MG63 (cell line): Measurements from ENCODE around the gene CPA3. TPM values are rescaled to one million over a fixed set of nuclear protein-coding genes. Genes with fewer than 3 reads are reported as not detected.

Experiments
- DNase-seq: peaks from one replicate; pipeline ENCODE4 v3.0.0-alpha.2; 2020
- H3K27me3 ChIP-seq: fragments of 250-450 bp; sonication (Bioruptor Pico); 2 replicates; pipeline ENCODE4 v1.5.1; 2020; ENCODE audit warnings: mild to moderate bottlenecking, moderate library complexity
- H3K36me3 ChIP-seq: fragments of 250-450 bp; sonication (Bioruptor Pico); 2 replicates; pipeline ENCODE4 v1.5.1; 2020; ENCODE audit warnings: mild to moderate bottlenecking, moderate library complexity
- H3K4me3 ChIP-seq: fragments of 250-450 bp; sonication (Bioruptor Pico); 2 replicates; pipeline ENCODE4 v1.5.1; 2020; ENCODE audit warnings: mild to moderate bottlenecking, moderate library complexity
- H3K9me3 ChIP-seq: fragments of 250-450 bp; sonication (Bioruptor Pico); 2 replicates; pipeline ENCODE4 v1.5.1; 2020; ENCODE audit warnings: mild to moderate bottlenecking, moderate library complexity
- total RNA-seq: library from RNA; depleted of rRNA; stranded (reverse); fragments of >200 nt; shearing (Covaris generic); gene quantifications from 2 replicates; pipeline ENCODE4 v1.2.3, GENCODE V29; 2014; ENCODE audit warnings: low replicate concordance; rRNA removed

The CPA3 gene
- total RNA-seq = 1.3 TPM in 1 of 2 replicates, not detected in the other

- Histone ChIP-seq H3K27me3 (no peaks in the 10 kb centered on the region), H3K9me3 (no peaks in the 10 kb centered on the region), H3K4me3 (no peak within 1 kb of the TSS), H3K36me3 (no peaks in the 10 kb centered on the region)
- no peak for DNase-seq
Observed at GRCh38 chr3:148865049-148865448, at the start of gene CPA3. Gene CPA3 (plus strand): TSS chr3:148865296. CDS start chr3:148865308, 12 bp downstream.

DNA sequence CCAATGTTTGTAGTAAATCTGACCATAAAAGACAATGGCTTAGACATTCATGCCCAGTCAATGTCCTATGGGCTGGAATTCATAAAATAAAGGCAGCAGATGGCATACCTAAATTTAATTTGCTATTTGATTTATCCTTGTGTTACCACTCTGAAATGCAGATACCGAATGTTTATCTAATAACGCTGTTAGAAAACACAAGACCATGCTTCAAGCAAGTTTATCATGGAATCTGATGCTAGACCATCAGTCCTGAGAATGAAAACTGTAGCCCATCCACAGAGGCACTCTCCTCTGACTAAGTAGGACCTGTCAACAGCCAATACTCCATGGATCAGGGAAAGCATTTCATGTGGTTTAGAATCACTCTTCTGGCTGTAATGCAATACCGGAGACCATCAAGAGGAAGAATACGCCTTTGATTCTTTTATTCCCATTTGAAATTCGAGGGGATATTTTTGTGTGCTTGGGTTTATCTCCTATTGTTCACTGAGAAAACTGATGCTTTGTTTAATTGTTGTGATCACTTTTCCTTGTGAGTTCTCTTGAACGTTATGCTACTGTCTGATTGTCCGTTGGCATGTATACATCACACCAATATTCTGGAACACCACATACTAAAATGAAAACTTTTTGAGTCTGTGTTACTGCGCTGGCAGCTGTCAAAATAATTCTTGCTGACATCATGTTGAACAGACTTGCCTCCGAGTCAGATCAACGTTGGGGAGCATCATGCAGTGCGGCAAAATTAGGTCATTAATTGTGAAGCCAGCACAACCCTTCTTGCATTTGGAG lies 49.6 kb upstream of the CPA3 start:
- Histone ChIP-seq H3K36me3 (no peaks in the 10 kb centered on the region), H3K27me3 (0 out of 2 replicates have a peak, but pooled peaks cover 4% of the 10 kb centered on the region), H3K9me3 (no peaks in the 10 kb centered on the region), H3K4me3 (no peak overlapping the region)
- no peak for DNase-seq

GRCh38 chr3:148816427-148816826 lies 48.7 kb upstream of the CPA3 start:
- DNase-seq = no peak
- Histone ChIP-seq H3K36me3 (no peaks in the 10 kb centered on the region), H3K9me3 (no peaks in the 10 kb centered on the region), H3K4me3 (no peak overlapping the region), H3K27me3 (0 out of 2 replicates have a peak, but pooled peaks cover 4% of the 10 kb centered on the region)

GRCh38 chr3:148816981-148817525 lies 48.0 kb upstream of the CPA3 start:
- H3K27me3 ChIP-seq = 0 out of 2 replicates have a peak, but pooled peaks cover 4% of the 10 kb centered on the region
- H3K36me3 ChIP-seq = no peaks in the 10 kb centered on the region
- DNase-seq = no peak
- H3K9me3 ChIP-seq = no peaks in the 10 kb centered on the region
- no peak overlapping the region for H3K4me3 ChIP-seq

DNA sequence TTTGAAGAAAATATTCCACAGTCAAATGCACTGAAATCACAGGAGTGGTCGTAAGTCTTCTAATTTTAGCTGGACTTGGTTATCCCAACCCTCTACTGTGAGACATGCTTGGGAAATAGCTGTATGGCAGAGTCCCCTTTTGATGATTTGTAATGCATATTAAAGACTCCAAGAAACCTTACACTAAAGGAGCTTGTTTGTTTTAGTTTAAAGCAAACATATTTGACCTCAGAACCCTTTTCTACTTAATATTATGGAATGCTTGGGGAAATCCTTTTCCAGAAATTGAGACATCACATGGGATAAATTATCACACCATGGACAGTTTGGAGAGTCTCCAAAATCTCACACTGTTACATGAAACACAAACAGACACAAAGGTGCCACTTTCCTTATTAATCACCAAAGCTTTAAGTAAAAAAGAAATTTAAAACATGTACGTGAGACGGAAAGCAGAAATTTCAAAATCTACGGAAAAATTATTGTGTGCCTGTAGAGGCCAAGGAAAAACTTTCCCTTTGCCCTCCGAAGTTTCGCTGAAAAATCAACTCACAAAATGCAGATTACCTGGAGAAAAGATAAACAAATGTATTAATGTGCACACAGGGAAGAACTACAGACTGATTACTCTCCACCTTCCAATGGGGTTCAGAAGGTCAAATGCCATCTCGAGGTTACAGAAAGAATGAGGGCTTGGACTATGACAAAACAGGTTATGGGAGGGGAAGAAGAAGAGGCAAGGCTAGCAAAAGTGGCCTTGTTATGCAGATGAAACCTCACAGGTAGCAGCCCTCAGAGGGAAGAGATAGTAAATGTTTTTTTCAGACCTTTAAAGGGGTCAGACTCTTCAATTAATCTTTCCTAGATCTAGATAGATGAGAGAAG lies 44.5 kb upstream of the CPA3 start:
- H3K9me3 ChIP-seq = 0 out of 2 replicates have a peak, but pooled peaks cover 4% of the 10 kb centered on the region
- H3K36me3 ChIP-seq = no peaks in the 10 kb centered on the region
- H3K27me3 ChIP-seq = 0 out of 2 replicates have a peak, but pooled peaks cover 4% of the 10 kb centered on the region
- H3K4me3 ChIP-seq = no peak overlapping the region
- no peak for DNase-seq

GRCh38 chr3:148823026-148823425 lies 42.1 kb upstream of the CPA3 start:
- DNase-seq = no peak

DNA sequence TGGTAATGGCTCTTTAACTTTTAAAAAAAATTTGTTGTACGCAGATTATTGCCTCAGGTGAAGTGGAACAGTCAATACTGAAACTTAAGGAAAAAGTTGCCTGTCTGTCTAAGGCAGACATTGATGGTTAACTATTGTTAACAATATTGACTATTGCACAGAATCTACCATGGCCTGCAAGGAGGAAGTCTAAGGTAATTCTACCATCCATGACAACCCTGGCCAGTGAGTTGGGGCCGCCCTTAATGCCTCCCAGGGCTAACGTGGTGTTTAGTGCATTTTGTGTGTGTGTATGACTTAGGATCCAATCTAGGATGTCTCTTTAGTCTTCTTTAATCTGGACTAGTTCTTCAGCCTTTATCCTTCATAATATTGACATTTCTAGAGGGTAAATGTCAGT lies 39.6 kb upstream of the CPA3 start:
- no peak overlapping the region for H3K4me3 ChIP-seq
- H3K27me3 ChIP-seq = no peaks in the 10 kb centered on the region
- H3K9me3 ChIP-seq = 0 out of 2 replicates have a peak, but pooled peaks cover 4% of the 10 kb centered on the region
- no peaks in the 10 kb centered on the region for H3K36me3 ChIP-seq
- no peak for DNase-seq

More at GRCh38 chr3:148823026-148823425, 42.1 kb upstream of the CPA3 start:
- 0 out of 2 replicates have a peak, but pooled peaks cover under 1% of the 10 kb centered on the region for H3K27me3 ChIP-seq
- H3K36me3 ChIP-seq = no peaks in the 10 kb centered on the region
- 0 out of 2 replicates have a peak, but pooled peaks cover 4% of the 10 kb centered on the region for H3K9me3 ChIP-seq
- no peak overlapping the region for H3K4me3 ChIP-seq

GRCh38 chr3:148827585-148827984 lies 37.5 kb upstream of the CPA3 start, which contains the start of gene CPB1:
Gene CPB1 (plus strand): TSS chr3:148827811. CDS start chr3:148827824, 13 bp downstream.
- no peaks in the 10 kb centered on the region for H3K36me3 ChIP-seq
- H3K27me3 ChIP-seq = no peaks in the 10 kb centered on the region
- H3K9me3 ChIP-seq = 0 out of 2 replicates have a peak, but pooled peaks cover 2% of the 10 kb centered on the region
- H3K4me3 ChIP-seq = no peak within 1 kb of the TSS
- DNase-seq = no peak

DNA sequence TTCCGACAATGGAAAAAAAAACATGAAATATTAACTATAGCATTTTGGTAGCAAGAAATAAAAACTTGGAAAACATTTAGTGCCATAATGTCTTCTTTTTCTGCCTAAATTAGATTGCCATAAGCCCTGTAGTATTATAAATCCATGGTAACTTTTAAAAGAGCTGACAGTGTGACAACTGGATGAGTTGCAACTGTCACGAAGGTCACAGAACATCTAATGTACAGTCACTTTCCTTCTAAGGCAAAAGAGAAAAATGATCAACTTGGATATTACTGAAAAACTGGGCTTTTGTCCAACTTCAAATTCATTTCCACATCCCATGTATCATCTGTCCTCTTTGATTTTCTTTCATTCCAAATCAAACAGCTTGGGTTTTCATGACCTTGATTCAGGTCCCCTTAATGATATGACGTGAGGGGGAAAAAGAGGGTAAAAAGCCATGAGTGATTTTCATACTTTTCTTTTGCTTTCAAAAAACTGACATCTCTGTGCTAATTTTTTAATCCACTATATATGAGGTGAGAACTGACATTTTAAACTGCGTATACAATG lies 36.9 kb upstream of the CPA3 start:
- H3K4me3 ChIP-seq = no peak overlapping the region
- H3K36me3 ChIP-seq = no peaks in the 10 kb centered on the region
- no peak for DNase-seq
- 0 out of 2 replicates have a peak, but pooled peaks cover under 1% of the 10 kb centered on the region for H3K9me3 ChIP-seq
- H3K27me3 ChIP-seq = no peaks in the 10 kb centered on the region

DNA sequence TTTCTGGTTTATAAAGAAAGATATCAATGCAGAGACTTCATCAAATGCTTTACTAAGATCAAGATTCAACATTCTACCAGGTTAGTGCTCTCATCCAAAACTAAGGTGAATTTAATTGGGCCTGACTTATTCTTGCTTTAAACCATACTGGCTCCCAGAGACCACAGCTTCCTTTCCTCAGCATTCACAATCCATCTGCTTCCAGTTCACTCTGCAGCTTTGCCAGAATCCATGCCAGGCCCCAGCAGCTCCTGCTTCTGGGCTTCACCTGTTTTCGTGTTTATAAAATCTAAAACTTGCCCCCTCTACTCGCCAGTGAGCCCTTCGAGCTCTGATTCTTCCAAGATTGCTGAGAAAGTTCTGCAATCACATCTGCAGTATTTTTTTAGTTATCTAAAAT lies 35.2 kb upstream of the CPA3 start:
- Histone ChIP-seq H3K36me3 (no peaks in the 10 kb centered on the region), H3K27me3 (no peaks in the 10 kb centered on the region), H3K4me3 (no peak overlapping the region), H3K9me3 (no peaks in the 10 kb centered on the region)
- DNase-seq = no peak

- Histone ChIP-seq H3K4me3 (no peak overlapping the region), H3K9me3 (no peaks in the 10 kb centered on the region), H3K36me3 (no peaks in the 10 kb centered on the region), H3K27me3 (no peaks in the 10 kb centered on the region)
- no peak for DNase-seq
Observed at GRCh38 chr3:148833223-148833622, 31.9 kb upstream of the CPA3 start.

DNA sequence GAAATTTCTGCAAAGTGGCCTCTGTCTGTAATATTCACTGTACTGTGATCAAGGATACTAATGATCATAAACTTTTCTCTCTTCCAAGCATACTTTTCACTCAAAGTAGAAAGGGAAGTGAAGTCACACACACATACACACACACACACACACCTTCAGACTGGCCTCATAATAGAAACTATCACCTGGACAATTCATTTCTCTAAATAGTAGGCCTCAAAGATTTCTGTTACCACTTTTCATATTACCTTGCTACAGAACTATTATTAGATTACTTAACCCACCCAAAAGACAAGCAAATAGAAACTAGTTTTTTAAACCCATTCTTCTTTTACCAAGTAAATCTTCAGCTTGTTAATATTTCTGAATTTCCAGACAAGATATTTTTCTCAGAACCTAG lies 25.3 kb upstream of the CPA3 start:
- DNase-seq = no peak
- no peak overlapping the region for H3K4me3 ChIP-seq

GRCh38 chr3:148840451-148840850 lies 24.6 kb upstream of the CPA3 start:
- DNase-seq = no peak
- Histone ChIP-seq H3K36me3 (no peaks in the 10 kb centered on the region), H3K4me3 (no peak overlapping the region), H3K9me3 (no peaks in the 10 kb centered on the region), H3K27me3 (no peaks in the 10 kb centered on the region)

More for the DNA sequence above, 25.3 kb upstream of the CPA3 start:
- Histone ChIP-seq H3K36me3 (no peaks in the 10 kb centered on the region), H3K27me3 (no peaks in the 10 kb centered on the region), H3K9me3 (no peaks in the 10 kb centered on the region)

GRCh38 chr3:148845756-148846395 lies 19.2 kb upstream of the CPA3 start:
- Histone ChIP-seq H3K36me3 (no peaks in the 10 kb centered on the region), H3K9me3 (no peaks in the 10 kb centered on the region), H3K27me3 (no peaks in the 10 kb centered on the region), H3K4me3 (no peak overlapping the region)
- no peak for DNase-seq

- no peak for DNase-seq
- Histone ChIP-seq H3K27me3 (no peaks in the 10 kb centered on the region), H3K4me3 (no peak overlapping the region), H3K9me3 (no peaks in the 10 kb centered on the region), H3K36me3 (no peaks in the 10 kb centered on the region)
Observed at GRCh38 chr3:148847351-148847750, 17.7 kb upstream of the CPA3 start.

DNA sequence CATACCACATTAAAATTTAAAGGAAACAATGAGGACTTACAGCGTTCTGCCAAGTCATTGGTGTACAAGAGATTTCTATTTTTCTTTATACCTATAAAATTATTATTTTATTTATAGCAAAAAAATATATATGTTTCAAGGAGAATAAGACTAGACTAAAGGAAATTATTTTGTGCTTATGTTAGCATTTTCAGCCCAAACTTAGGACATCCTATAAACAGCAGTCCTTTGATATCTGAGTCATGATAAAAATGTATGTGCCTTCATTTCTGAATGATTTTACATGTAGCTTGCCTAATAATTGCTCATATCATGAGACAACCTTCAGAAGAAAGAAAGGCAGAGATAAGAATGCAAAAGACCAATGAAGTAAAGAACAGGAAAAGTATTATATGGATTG lies 16.7 kb upstream of the CPA3 start:
- Histone ChIP-seq H3K27me3 (no peaks in the 10 kb centered on the region), H3K4me3 (no peak overlapping the region), H3K36me3 (no peaks in the 10 kb centered on the region), H3K9me3 (no peaks in the 10 kb centered on the region)
- no peak for DNase-seq
